ENCODE measurements around the gene ATE1.

- TF ChIP-seq CTCF (IDR thresholded peaks at IDR 0.05) = no peak
- no peak for TF ChIP-seq POLR2AphosphoS5 (IDR thresholded peaks at IDR 0.05)
- TF ChIP-seq POLR2A (IDR thresholded peaks at IDR 0.05) = no peak
Observed at GRCh38 chr10:121851786-121852185, 76.0 kb downstream of the ATE1 start.

Measured in stomach (tissue), 4 donors.